ENCODE results near the gene THAP9. TPM values are rescaled to one million over a fixed set of nuclear protein-coding genes. Genes with fewer than 3 reads are reported as not detected.

The THAP9 gene
- total RNA-seq, 4 donors from 2014 or later = 1.1 to 6.2 (median 2.8) TPM

GRCh38 chr4:82901183-82901718, 716 bp downstream of the THAP9 start:
- peaks cover 0 to 24% (median 0%) of the 10 kb centered on the region in 3 donors for H3K36me3 ChIP-seq
- H3K4me3 ChIP-seq = peak overlapping the region; percentile 61 to 87 (median 72)
- DNase-seq = no peak
- no peak for TF ChIP-seq POLR2A (IDR thresholded peaks at IDR 0.05)
- peak in 1 of 6 experiments; percentile 2 for TF ChIP-seq CTCF (IDR thresholded peaks at IDR 0.05)
- H3K9me3 ChIP-seq = no peaks in the 10 kb centered on the region
- peaks cover 8 to 48% (median 17%) of the 10 kb centered on the region in 3 donors for H3K4me1 ChIP-seq
- intact Hi-C loops (cut with DNase I) = loop anchor here (10.0 kb wide), 1 partner anchor 134 kb away; the partner anchor contains the start of gene COPS4
- H3K27ac ChIP-seq = peak overlapping the region; percentile 96 to 100 (median 98)
- 0 to 2% methylated on average over 5 to 8 of the region's 8 CpGs for WGBS, 2 donors
- H3K27me3 ChIP-seq = no peaks in the 10 kb centered on the region

GRCh38 chr4:82903737-82904136, 3.2 kb downstream of the THAP9 start:
- 87 to 89% methylated on average over 3 to 5 of the region's 5 CpGs for WGBS, 2 donors
- Histone ChIP-seq H3K4me1 (peaks cover 6 to 23% (median 8%) of the 10 kb centered on the region in 3 donors), H3K4me3 (no peak overlapping the region), H3K27me3 (no peaks in the 10 kb centered on the region), H3K9me3 (no peaks in the 10 kb centered on the region), H3K27ac (no peak overlapping the region), H3K36me3 (peaks cover 0 to 28% (median 4%) of the 10 kb centered on the region in 3 donors)
- no peak for DNase-seq
- intact Hi-C loops (cut with DNase I) = loop anchor here (10.0 kb wide), 1 partner anchor 131 kb away; the partner anchor contains the start of gene COPS4
- no peak for TF ChIP-seq POLR2A (IDR thresholded peaks at IDR 0.05)
- no peak for TF ChIP-seq CTCF (IDR thresholded peaks at IDR 0.05)

GRCh38 chr4:82905205-82905604, 4.7 kb downstream of the THAP9 start:
- 64 to 73% methylated on average over 2 of the region's 2 CpGs for WGBS, 2 donors
- no peak overlapping the region for H3K27ac ChIP-seq
- no peak for DNase-seq
- H3K27me3 ChIP-seq = no peaks in the 10 kb centered on the region
- no peak overlapping the region for H3K4me3 ChIP-seq
- peaks cover 0 to 13% (median 6%) of the 10 kb centered on the region in 3 donors for H3K4me1 ChIP-seq
- TF ChIP-seq POLR2A (IDR thresholded peaks at IDR 0.05) (no peak), CTCF (IDR thresholded peaks at IDR 0.05) (no peak)
- peaks cover 0 to 36% (median 4%) of the 10 kb centered on the region in 3 donors for H3K36me3 ChIP-seq
- intact Hi-C loops (cut with DNase I) = loop anchor here (10.0 kb wide), 1 partner anchor 130 kb away; the partner anchor contains the start of gene COPS4
- no peaks in the 10 kb centered on the region for H3K9me3 ChIP-seq

- H3K9me3 ChIP-seq = no peaks in the 10 kb centered on the region
- H3K4me1 ChIP-seq = peaks cover 0 to 9% (median 6%) of the 10 kb centered on the region in 3 donors
- no peak overlapping the region for H3K4me3 ChIP-seq
- WGBS, 2 donors = 86 to 93% methylated on average over 3 of the region's 3 CpGs
- H3K27me3 ChIP-seq = no peaks in the 10 kb centered on the region
- DNase-seq = no peak
- H3K36me3 ChIP-seq = peaks cover 0 to 45% (median 4%) of the 10 kb centered on the region in 3 donors
- intact Hi-C loops (cut with DNase I) = loop anchor here (10.0 kb wide), 1 partner anchor 128 kb away; the partner anchor contains the start of gene COPS4
- H3K27ac ChIP-seq = no peak overlapping the region
- TF ChIP-seq POLR2A (IDR thresholded peaks at IDR 0.05) = no peak
- no peak for TF ChIP-seq CTCF (IDR thresholded peaks at IDR 0.05)
These were observed 5.9 kb downstream of the THAP9 start for GRCh38 chr4:82906469-82906868.

- WGBS, 2 donors = 46 to 63% methylated on average over 1 of the region's 1 CpG
- Histone ChIP-seq H3K27me3 (no peaks in the 10 kb centered on the region), H3K9me3 (no peaks in the 10 kb centered on the region), H3K4me3 (no peak overlapping the region), H3K4me1 (no peaks in the 10 kb centered on the region), H3K27ac (no peak overlapping the region), H3K36me3 (peaks cover 0 to 47% (median 4%) of the 10 kb centered on the region in 3 donors)
- TF ChIP-seq CTCF (IDR thresholded peaks at IDR 0.05) = no peak
- TF ChIP-seq POLR2A (IDR thresholded peaks at IDR 0.05) = no peak
- no peak for DNase-seq
- intact Hi-C loops (cut with DNase I) = loop anchor here (10.0 kb wide), 1 partner anchor 125 kb away; the partner anchor contains the start of gene COPS4
These were observed 8.8 kb downstream of the THAP9 start for GRCh38 chr4:82909326-82909725.
